NCI-H460 (cell line): ENCODE data around the gene CUL3. TPM values are rescaled to one million over a fixed set of nuclear protein-coding genes. Genes with fewer than 3 reads are reported as not detected.
"Not testable (repeated sequence)": the region's sequence is repeated elsewhere in the genome, so short reads cannot be mapped to it uniquely, and the experiment has no call there.

Experiments used
- DNase-seq: peaks from one replicate; pipeline ENCODE4 v3.0.0-alpha.2; 2016; ENCODE audit warnings: low read depth; ENCODE audit errors: extremely low read depth
- total RNA-seq: library from RNA; depleted of rRNA; stranded (reverse); fragments of >200 nt; shearing (Covaris generic); gene quantifications from 2 replicates; pipeline ENCODE4 v1.2.3, GENCODE V29; 2014

The CUL3 gene
- total RNA-seq, 1 experiment from 2014 or later = 81.3 TPM

DNA sequence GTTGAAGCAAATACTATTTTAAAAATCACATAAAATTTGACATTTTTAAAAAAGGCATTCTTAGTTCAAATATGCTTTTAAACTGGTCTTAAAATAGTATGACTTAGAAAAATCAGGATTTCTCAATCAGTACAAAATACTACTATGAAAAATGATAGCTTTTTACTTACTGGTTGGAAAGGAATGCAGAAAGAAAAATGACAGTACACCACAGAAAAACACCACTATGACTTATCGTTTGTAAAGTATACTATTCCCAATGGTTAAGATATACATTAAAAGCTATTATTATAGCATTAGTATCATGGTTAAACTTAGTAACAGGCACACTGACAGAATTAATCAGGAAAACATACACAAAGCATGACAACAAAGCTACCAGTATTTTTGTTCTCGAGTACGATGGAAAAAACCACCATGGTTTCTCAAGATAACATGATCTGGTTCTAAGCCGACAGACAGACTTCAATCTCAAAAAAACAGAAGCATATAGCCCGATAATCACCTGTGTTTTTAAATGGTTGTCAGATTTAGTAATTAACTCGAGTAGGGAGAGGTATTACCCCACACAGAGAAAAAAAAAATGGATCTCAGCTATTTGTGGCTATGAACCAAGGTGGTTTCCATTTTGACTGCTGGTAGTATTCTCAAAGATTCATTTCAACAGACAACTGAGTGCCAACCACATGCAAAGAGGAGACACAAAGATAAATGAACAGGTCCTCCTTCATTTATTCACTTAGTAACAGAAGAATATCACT, 39.1 kb downstream of the CUL3 start:
- DNase-seq = no peak

GRCh38 chr2:224543939-224544338, 41.2 kb downstream of the CUL3 start:
- no peak for DNase-seq

DNA sequence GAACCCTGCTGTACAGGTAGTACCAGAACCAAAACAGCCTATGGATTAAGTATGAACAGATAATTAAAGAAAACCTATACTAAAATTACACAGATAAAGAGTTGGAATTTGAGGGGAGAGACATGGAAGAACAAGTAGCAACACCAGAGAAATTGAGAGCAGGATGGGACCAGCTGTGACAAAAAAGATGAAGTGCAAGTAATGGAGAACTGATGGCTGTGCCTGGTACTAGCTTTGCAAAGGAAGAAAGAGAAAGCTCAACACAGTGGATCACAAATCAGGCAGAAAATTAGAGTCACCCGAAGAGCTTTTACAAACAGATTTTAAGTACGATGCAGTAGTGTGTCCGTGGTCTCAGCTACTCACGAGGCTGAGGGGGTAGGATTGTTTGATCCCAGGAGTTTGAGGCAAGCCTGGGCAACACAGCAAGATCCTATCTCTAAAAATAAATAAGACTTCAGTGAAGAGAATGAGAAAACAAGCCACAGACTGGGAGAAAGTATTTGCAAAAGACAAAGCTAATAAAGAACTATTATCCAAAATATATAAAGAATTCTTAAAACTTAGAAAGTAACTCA, 46.5 kb downstream of the CUL3 start:
- DNase-seq = no peak

DNA sequence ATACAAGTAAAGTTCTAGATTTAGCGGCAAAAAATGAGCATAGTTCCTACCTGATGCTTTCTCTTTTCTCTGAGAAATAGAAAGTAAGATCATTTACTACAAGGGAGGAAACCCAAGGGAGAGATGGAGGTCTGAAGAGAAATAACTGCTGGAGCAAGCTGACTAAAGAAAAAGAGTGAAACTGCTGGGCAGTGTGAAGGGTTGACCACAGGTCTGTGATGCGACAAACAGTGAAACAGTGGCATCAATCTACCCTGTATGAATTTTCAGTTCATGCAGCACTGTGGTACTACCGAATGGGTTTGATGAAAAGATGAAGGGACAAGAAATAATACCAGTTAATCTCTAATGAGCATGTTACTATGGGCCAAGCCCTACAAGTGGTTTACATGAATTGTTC, 52.2 kb downstream of the CUL3 start:
- DNase-seq = no peak

DNA sequence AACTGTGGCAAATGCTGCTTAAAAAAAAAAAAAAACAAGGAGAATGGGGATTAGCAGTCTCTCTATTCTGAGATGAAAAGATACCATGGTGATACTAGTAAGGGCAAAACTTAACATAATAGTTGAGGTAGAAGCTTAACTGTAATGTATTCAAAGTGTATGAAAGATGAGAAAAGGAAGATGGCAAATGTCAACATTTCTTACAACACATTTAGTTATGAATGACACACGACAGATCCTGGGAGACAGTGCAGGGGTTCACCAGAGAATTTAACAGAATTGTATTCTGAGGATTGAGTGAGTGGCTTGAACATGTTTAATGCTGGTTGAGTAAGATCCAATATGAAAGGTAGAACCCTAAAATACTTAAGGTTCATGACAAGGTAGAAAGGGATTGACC, 52.7 kb downstream of the CUL3 start:
- DNase-seq = no peak

DNA sequence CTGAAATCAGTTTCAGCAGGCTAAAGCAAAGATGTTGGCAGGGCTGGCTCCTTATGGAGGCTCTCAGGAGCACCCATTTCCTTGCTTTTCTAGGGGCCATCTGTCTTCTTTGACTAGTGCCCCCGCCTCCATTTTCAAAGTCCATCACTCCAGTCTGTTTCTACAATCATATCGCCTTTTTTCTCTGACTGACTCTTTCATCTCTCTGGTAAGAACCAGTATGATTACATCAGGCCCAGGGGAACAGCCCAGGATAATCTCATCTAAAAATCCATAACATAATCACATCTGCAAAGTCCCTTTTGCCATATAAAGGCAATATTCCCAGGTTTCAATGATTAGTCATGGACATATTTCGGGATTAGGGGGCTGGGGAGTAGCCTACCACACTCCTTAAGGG, 57.0 kb downstream of the CUL3 start:
- no peak for DNase-seq

GRCh38 chr2:224525774-224526173, 59.4 kb downstream of the CUL3 start:
- DNase-seq = no peak

DNA sequence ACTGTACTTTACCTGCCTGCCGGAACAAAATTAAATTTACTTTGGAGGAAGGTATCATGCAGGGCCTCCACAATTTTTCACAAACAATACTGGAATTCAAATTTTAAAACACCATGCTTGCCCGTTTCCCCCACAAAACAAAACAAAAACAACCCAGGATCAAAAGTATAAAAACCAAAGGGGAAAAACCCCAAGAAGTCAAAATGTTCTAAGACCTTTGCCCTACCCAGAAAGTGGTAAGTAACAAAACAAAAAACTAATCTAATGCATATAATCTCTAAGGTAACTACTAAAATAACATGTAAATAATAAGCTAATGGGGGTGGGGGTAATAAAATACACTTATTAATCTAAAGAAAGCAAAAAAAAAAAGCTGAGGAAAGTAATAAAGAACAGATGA, 60.5 kb downstream of the CUL3 start:
- no peak for DNase-seq

DNA sequence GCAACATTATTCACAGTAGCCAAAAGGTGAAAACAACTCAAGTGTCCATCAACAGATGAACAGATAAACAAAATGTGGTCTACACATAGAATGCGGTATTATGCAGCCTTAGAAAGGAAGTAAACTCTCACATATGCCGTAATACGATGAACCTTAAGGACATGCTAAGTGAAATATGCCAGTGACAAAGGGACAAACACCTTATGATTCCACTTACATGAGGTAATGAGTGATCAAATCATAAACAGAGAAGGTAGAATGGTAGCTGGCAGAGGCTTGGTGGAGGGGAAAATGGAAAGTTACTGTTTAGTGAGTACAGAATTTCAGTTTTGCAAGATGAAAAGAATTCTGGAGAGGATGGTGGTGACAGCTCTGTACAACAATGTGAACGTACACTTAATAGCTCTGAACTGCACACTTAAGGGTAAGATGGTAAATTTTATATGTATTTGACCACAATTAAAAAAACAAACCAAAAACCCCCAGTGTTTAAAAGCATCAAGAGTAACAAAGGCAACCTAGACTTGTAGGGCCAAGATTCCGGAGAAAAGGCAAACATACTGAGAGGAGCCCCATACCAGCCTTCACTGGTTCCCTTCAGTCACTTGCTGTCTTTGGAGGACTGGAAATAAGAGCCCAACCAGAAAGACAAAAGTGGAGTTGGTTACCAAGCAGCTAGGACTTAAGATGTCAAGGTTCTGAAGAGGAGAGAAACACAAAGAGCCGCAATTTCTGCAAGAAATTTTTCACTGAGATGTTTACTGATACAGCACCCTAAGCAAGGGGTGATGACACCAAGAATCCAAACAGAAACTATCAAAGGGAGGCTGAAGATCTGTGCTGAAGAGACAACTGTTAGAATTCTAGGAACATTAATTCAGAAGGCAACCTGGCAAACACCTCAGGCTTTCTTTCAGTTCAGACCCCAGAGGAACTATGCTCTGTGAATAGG, 61.3 kb downstream of the CUL3 start:
- DNase-seq = no peak

- DNase-seq = not testable (repeated sequence)
Measured at GRCh38 chr2:224522483-224522882, 62.7 kb downstream of the CUL3 start.

DNA sequence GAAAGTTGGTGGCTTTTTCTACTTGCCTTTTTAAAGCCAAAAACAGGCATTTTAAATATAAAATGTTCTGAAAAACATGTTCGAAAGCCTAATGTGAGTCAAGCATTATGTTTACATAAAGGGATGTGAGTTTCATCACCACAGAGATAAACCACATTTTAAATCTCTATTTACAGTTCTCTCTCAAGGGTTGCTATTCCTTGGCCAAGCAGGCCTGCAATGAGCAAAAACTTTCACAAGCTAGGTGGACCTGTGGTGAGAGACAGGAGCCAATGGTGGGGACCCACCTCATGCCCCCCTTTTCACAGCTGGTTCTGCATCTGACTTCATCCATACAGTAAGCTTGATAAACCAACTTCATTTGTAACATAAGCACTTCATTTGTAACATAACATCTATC, 65.1 kb downstream of the CUL3 start:
- no peak for DNase-seq

DNA sequence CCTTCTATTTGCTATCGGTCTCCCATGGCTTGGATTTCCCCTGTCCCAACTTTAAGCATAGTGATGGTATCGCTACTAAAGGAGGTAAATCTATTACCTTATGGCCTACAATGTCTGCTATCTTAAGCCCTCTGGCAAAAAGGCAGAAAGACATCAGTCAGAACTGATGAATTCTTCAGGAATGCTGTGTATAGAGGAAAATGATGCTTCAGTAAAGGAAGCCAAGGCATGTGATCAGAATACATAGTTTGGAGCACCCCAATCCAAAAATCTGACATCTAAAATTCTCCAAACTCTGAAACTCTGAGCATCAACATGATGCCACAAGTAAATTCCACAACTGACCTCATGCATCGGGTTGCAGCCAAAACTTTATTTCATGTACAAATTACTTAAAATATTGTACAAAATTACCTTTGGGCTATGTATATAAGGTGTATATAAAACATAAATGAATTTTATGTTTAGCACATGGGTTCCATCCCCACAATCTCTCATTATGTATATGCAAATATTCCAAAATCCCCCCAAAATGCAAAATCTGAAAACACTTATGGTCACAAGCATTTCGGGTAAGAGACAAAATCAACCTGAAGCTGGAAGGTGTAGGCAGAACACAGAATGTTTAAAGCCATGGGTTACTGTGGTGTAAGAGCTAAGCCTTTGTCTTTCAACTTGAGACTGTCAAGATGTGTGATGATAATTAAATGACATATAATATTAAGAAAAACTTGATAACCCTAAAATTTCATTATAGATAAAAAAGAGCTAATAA, 66.2 kb downstream of the CUL3 start:
- no peak for DNase-seq

GRCh38 chr2:224517963-224518362, 67.2 kb downstream of the CUL3 start:
- DNase-seq = no peak

- DNase-seq = not testable (repeated sequence)
Measured at GRCh38 chr2:224516393-224516792, 68.8 kb downstream of the CUL3 start.

DNA sequence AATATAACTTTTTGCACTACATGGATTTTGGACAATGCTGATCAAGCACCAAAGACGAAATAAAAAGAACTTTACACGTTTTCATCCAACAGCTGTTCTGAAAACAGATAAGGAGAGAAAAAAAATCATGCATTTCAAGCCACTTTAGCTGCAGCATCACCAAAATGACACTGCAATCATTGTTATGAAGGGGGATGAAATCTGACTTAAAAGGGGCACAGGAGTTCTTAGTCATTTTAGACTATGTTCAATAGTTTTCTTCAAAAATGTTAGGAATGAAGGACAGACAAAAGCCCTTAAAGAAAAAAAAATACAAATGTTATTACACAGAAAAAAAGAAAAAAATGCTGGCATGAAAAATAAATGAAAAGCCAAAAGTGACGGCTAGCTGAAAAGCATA, 71.2 kb downstream of the CUL3 start:
- no peak for DNase-seq

GRCh38 chr2:224507789-224508188, 77.4 kb downstream of the CUL3 start:
- no peak for DNase-seq

DNA sequence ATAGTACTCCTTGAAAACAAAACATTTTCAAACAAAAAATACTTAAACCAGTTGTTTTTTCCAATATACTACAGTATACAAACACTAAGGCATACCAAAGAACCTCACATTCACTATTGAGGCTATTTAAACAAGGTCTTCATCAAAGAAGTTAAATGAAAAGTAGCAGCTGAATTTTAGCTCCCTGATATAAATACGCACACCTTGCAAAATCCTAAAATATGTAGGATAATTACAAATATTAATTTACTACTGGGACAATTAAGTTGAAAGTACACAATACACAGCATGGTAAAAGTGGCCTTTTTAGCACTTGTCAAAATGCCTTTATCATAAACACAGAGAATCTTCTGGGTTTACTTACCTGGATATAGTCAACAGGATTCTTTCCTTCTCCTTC, 78.7 kb downstream of the CUL3 start:
- no peak for DNase-seq

GRCh38 chr2:224498991-224499390, 86.2 kb downstream of the CUL3 start:
- no peak for DNase-seq

- no peak for DNase-seq
Measured at GRCh38 chr2:224492531-224492930, 92.6 kb downstream of the CUL3 start.

DNA sequence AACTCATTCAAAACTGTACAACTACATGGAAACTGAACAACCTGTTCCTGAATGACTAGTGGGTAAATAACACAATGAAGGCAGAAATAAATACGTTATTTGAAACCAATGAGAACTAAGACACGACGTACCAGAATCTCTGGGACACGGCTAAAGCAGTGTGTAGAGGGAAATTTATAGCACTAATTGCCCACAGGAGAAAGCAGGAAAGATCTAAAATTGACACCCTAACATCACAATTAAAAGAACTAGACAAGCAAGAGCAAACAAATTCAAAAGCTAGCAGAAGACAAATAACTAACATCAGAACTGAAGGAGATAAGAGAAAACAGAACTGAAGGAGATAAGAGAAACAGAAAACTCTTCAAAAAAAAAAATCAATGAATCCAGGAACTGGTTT, 97.2 kb downstream of the CUL3 start:
- not testable (repeated sequence) for DNase-seq
